Measurements from ENCODE around the gene DNTTIP2.

The DNTTIP2 gene

DNA sequence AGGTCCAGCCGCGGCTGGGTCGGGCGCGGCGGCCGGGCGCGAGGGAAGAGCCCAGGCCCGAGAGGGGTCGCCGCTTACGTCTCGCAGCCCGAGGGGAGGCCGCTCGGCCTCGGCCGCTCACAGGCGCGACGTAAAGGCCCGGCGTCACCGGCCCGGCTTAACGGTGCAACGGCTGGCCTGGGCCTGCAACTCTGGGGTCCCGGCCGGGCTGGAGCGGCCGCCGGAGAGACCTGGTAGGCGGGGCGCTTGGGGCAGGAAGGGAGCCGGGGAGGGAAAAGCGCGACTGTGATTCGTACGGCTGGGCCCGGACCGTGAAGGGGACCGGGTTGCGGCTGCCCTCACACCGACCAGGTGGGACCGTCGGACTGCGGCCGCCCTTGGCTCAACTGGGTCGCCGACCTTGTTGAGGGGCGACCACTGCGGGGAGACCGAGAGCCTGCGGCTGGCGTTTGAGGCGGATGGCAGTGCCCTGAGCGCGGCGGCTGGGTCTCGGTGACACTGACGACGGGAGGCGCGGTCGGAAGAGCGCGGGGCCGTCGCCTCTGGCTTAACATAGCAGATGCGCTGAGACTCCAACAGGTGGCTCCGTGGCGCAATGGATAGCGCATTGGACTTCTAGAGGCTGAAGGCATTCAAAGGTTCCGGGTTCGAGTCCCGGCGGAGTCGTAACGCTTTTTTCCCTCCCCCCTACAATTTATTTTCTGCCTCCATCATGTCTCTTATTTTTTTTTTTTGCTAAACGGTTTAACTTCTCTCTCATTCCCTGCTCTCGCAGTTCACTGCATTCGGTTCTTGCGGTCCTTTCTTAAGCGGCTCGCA is 31.8 kb downstream of the DNTTIP2 start:
- Histone ChIP-seq H2AFZ (peak overlapping the region; percentile 98), H3K4me1 (peaks cover 4% of the 10 kb centered on the region), H3K9me3 (ENCODE audit: control insufficient read depth, low read length) (no peaks in the 10 kb centered on the region), H3K27me3 (ENCODE audit: control insufficient read depth, insufficient read depth, low read length) (no peaks in the 10 kb centered on the region), H3K79me2 (no peaks in the 10 kb centered on the region), H3K36me3 (ENCODE audit: control insufficient read depth, insufficient read depth, low read length) (no peaks in the 10 kb centered on the region), H3K4me3 (ENCODE audit: low read depth, low read length) (peak overlapping the region; percentile 68), H3K9ac (peak overlapping the region; percentile 67), H3K27ac (peak overlapping the region; percentile 92), H3K4me2 (ENCODE audit: low read length) (peak overlapping the region; percentile 79)
- TF ChIP-seq, protein P1, sequence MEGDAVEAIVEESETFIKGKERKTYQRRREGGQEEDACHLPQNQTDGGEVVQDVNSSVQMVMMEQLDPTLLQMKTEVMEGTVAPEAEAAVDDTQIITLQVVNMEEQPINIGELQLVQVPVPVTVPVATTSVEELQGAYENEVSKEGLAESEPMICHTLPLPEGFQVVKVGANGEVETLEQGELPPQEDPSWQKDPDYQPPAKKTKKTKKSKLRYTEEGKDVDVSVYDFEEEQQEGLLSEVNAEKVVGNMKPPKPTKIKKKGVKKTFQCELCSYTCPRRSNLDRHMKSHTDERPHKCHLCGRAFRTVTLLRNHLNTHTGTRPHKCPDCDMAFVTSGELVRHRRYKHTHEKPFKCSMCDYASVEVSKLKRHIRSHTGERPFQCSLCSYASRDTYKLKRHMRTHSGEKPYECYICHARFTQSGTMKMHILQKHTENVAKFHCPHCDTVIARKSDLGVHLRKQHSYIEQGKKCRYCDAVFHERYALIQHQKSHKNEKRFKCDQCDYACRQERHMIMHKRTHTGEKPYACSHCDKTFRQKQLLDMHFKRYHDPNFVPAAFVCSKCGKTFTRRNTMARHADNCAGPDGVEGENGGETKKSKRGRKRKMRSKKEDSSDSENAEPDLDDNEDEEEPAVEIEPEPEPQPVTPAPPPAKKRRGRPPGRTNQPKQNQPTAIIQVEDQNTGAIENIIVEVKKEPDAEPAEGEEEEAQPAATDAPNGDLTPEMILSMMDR (IDR thresholded peaks at IDR 0.05) = peak; percentile 2

DNA sequence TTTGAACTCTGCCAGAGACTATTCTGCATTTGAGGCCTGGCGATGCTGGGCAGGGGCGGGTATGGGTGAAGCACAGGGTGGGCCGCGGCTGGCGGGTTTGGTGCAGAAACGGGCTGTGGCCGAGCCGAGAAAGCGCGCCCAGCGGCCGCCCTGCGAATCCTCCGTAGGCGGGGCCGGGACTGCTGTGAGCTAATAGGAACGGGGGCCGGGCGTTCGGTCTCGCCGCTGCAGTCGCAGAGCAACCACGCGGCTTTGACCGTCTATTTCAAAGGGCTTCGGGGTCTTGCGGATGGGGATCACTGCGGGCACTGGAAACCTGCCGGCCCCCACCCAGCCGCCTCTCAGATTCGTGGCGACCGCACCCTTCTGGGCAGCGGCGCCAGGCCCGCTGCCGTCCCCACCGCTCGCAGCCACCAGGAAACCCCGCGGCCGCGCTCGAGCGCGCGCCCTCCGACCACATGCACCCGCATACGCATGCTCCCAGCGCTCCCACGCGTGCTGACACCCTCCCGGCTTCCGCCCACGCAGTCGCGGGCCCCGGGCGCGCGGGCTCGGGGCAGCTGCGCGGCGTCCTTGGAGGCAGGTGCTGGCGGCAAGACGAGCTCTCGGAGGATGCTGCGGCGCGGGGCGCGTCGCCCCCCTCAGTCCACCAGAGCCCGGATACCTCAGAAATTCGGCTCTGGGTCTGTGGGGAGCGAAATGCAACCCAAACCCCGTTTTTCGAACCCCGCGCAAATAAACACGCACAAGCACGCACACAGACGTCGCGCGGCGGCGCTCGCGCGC is 32.6 kb downstream of the DNTTIP2 start:
- no peaks in the 10 kb centered on the region for H3K79me2 ChIP-seq
- no peaks in the 10 kb centered on the region for H3K36me3 ChIP-seq (ENCODE audit: control insufficient read depth, insufficient read depth, low read length)
- H3K4me3 ChIP-seq (ENCODE audit: low read depth, low read length) = peak overlapping the region; percentile 68
- H3K9ac ChIP-seq = peak overlapping the region; percentile 3
- TF ChIP-seq, protein P1 (IDR thresholded peaks at IDR 0.05) = peak; percentile 17
- H3K4me2 ChIP-seq (ENCODE audit: low read length) = peak overlapping the region; percentile 79
- no peaks in the 10 kb centered on the region for H3K9me3 ChIP-seq (ENCODE audit: control insufficient read depth, low read length)
- H2AFZ ChIP-seq = peak overlapping the region; percentile 76
- H3K27me3 ChIP-seq (ENCODE audit: control insufficient read depth, insufficient read depth, low read length) = no peaks in the 10 kb centered on the region
- H3K27ac ChIP-seq = peak overlapping the region; percentile 92
- peaks cover 4% of the 10 kb centered on the region for H3K4me1 ChIP-seq

DNA sequence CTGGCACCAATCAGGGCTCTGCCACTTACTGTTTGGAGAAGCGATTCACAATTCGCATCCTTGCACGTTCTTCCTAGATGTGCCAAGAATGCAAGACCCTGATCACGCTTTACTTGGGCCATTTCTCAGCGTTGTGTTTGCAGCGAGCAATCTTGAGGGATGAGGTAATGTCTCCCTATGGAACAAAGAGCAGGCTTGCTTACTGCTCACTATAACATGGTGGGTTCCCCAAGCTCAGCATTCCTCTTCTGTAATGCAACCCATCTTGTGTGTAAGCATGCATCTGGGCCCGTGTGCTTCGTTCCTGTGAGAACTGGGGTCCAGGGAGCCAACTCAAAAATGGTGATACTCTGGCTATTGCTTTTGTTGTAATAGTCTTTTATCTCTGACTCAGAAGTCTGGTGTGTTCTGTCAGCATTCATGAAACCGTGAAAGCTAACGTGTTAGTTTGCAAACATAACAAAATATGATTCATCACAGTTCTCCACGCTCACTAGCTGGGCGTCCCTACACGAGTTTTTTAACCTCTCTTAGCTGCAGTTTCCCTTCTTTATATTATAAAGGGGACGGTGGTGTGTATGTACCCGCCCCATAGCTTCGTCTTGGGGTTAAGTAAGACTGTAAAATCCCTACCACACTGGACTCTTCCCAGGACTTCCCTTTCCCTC is 33.3 kb downstream of the DNTTIP2 start:
- Histone ChIP-seq H3K27me3 (ENCODE audit: control insufficient read depth, insufficient read depth, low read length) (no peaks in the 10 kb centered on the region), H3K9ac (peak overlapping the region; percentile 3), H3K27ac (peak overlapping the region; percentile 92), H3K36me3 (ENCODE audit: control insufficient read depth, insufficient read depth, low read length) (no peaks in the 10 kb centered on the region), H3K4me3 (ENCODE audit: low read depth, low read length) (peak overlapping the region; percentile 68), H3K4me1 (peaks cover 4% of the 10 kb centered on the region), H3K9me3 (ENCODE audit: control insufficient read depth, low read length) (no peaks in the 10 kb centered on the region), H2AFZ (peak overlapping the region; percentile 76), H3K79me2 (no peaks in the 10 kb centered on the region), H3K4me2 (ENCODE audit: low read length) (peak overlapping the region; percentile 79)
- TF ChIP-seq, protein P1 (IDR thresholded peaks at IDR 0.05) = no peak

DNA sequence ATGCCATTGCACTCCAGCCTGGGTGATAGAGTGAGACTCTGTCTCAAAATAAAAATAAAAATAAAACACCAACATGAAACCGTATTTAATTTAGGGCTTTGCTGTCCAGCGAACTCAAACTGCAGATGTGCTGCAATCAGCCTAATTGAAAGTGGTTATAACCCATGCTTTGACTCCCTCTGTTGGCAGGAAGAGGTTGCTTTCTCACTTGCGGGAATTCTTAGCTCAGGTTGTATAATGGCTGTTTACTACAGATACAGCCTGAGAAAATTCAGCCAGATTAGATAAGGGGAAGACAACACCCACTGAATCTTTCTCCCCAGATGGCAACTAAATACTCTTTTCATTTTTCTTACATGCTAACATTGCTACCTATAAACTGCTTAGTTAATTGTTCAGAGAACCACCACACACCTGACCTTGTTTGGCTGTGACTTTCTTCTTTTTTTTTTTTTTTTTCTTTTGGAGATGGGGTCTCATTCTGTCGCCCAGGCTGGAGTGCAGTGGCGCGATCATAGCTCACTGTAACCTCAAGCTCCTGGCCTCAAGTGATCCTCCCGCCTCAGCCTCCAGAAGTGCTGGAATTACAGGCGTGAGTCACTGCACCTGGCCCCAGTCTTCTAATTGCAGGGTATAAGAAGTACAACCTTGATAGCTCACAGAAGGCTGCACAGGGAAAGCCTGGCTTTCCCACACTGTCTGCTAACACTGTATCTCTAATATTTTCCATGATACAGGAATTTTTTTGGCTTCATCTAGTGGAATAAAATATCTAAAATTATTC is 34.6 kb downstream of the DNTTIP2 start:
- no peak overlapping the region for H3K9ac ChIP-seq
- H3K27ac ChIP-seq = no peak overlapping the region
- peaks cover 4% of the 10 kb centered on the region for H3K4me1 ChIP-seq
- no peaks in the 10 kb centered on the region for H3K27me3 ChIP-seq (ENCODE audit: control insufficient read depth, insufficient read depth, low read length)
- H3K4me2 ChIP-seq (ENCODE audit: low read length) = no peak overlapping the region
- no peak overlapping the region for H2AFZ ChIP-seq
- TF ChIP-seq, protein P1 (IDR thresholded peaks at IDR 0.05) = peak; percentile 48
- no peaks in the 10 kb centered on the region for H3K36me3 ChIP-seq (ENCODE audit: control insufficient read depth, insufficient read depth, low read length)
- H3K4me3 ChIP-seq (ENCODE audit: low read depth, low read length) = no peak overlapping the region
- no peaks in the 10 kb centered on the region for H3K9me3 ChIP-seq (ENCODE audit: control insufficient read depth, low read length)
- H3K79me2 ChIP-seq = no peaks in the 10 kb centered on the region
